ENCODE data around the gene ASPHD2.
"Not testable (repeated sequence)": the region's sequence is repeated elsewhere in the genome, so short reads cannot be mapped to it uniquely, and the experiment has no call there.

The ASPHD2 gene

DNA sequence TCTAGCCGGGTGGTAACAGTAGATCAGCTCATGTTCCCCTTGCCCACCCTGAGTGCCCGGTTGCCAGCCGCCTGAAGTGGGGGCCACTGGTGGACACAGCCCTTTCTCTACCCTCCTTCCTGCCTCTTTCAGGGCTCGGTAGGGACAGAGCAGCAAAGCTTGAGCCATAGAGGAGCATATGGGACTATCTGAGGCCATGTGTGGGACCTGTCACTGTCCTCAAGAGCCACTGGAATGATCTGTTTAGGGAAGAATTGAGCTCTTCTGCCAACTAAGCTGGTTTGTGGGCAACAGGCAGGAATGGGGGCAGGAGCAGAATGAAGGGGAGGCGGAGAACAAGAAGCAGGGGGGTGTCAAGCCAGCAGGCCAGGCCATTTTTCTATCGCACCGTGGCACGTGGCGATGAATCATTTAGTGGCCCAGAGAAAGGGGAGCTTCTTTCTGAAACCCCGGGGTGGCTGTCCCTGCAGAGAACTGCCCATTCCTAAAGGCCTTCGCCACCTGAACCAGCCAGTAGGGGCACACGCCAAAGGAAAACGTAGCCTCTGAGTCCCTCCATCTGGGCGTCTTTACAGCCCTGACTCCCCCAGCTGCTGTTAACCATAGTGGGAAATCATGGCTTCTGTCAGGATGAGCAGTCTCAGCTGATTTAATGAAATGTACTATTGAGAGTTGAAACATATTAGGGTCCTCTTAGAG is 8.8 kb downstream of the ASPHD2 start:
- in situ Hi-C loops (cut with MboI; ENCODE audit: low sequenced_read_pairs, unreplicated experiment) = no loop called here
- no peak for TF ChIP-seq CTCF (IDR thresholded peaks at IDR 0.05; ENCODE audit: borderline replicate concordance, control extremely low read depth, extremely low read depth, insufficient read depth, missing control alignments)
- DNase-seq (ENCODE audit: low spot score) = peak; percentile 10

DNA sequence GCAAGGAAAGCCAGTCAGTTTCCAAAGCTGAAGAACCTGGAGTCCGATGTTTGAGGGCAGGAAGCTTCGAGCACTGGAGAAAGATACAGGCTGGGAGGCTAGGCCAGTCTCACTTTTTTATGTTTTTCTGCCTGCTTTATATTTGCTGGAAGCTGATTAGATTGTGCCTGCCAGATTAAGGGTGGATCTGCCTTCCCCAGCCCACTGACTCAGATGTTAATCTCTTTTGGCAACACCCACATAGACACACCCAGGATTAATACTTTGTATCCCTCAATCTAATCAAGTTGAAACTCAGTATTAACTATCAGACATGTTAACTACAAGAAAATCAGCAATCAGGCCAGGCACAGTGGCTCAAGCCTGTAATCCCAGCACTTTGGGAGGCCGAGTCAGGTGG is 9.7 kb downstream of the ASPHD2 start:
- DNase-seq (ENCODE audit: low spot score); in situ Hi-C loops (cut with MboI; ENCODE audit: low sequenced_read_pairs, unreplicated experiment): not testable (repeated sequence)

GRCh38 chr22:26439559-26439958 is 10.5 kb downstream of the ASPHD2 start:
- TF ChIP-seq CTCF (IDR thresholded peaks at IDR 0.05; ENCODE audit: borderline replicate concordance, control extremely low read depth, extremely low read depth, insufficient read depth, missing control alignments) = no peak
- no peak for DNase-seq (ENCODE audit: low spot score)
- in situ Hi-C loops (cut with MboI; ENCODE audit: low sequenced_read_pairs, unreplicated experiment) = no loop called here

- in situ Hi-C loops (cut with MboI; ENCODE audit: low sequenced_read_pairs, unreplicated experiment) = no loop called here
- DNase-seq (ENCODE audit: low spot score) = no peak
- TF ChIP-seq CTCF (IDR thresholded peaks at IDR 0.05; ENCODE audit: borderline replicate concordance, control extremely low read depth, extremely low read depth, insufficient read depth, missing control alignments) = no peak
These were observed 13.2 kb downstream of the ASPHD2 start for GRCh38 chr22:26442086-26442756.

DNA sequence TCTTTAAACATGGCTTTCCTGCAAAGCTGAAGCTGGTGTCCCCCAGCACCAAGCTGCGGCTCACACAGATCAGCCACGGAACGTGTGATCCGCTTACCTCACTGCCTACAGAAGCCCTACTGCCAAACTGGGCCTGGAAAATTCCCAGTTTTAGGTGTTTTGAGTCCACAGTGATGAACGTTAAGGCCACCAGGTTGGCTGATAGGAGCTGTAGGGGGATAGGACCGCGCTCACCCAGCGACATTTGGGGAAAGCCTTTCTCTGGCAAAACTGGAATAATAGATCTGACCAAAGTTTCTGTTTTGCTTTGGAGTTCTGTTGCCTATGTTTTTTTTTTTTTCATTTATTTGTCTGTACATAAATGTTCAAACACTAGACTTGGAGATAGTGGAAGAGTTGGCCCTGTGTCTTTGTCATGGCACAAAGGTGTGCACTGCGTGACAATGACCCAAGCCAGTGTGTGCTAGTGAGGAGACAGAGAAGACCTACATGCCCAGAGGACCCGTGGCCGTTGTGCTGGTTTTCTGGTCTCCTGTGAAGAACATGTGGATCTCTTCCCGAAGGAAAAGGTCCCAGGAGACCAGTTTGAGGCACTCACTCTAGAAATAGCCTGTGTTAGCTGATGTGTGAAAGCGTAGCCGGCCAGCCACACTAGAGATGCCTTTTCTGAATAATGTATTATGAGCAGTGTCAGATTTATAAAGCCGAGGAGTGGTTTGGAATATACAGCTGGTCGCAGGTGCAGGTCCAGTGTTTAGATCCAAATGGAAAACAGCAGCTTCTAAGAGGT is 15.0 kb downstream of the ASPHD2 start:
- no peak for DNase-seq (ENCODE audit: low spot score)
- no peak for TF ChIP-seq CTCF (IDR thresholded peaks at IDR 0.05; ENCODE audit: borderline replicate concordance, control extremely low read depth, extremely low read depth, insufficient read depth, missing control alignments)
- in situ Hi-C loops (cut with MboI; ENCODE audit: low sequenced_read_pairs, unreplicated experiment) = no loop called here

- in situ Hi-C loops (cut with MboI; ENCODE audit: low sequenced_read_pairs, unreplicated experiment) = no loop called here
- no peak for TF ChIP-seq CTCF (IDR thresholded peaks at IDR 0.05; ENCODE audit: borderline replicate concordance, control extremely low read depth, extremely low read depth, insufficient read depth, missing control alignments)
- DNase-seq (ENCODE audit: low spot score) = no peak
These were observed 15.7 kb downstream of the ASPHD2 start for GRCh38 chr22:26444777-26445176.
